Keratinocyte (primary cell): ENCODE data around the gene L3MBTL2. TPM values are rescaled to one million over a fixed set of nuclear protein-coding genes. Genes with fewer than 3 reads are reported as not detected.

Experiments
- DNase-seq: peaks from one replicate; pipeline ENCODE4 v3.0.0-alpha.2; 2011; ENCODE audit warnings: low read depth, missing footprints, low spot score
- FAIRE-seq: peaks from 2 replicates; lab custom pipeline; 2011; peaks lifted over from hg19 to GRCh38; lab: Jason Lieb, UNC
- H2AFZ ChIP-seq: 2 replicates; pipeline ENCODE4 v1.6.0; 2012; ENCODE audit warnings: low read length, control low read depth, inconsistent platforms; ENCODE audit not compliant: control insufficient read depth
- H3K27ac ChIP-seq: 2 replicates; pipeline ENCODE4 v1.5.1; 2011; ENCODE audit warnings: low read length; ENCODE audit not compliant: control insufficient read depth, insufficient read depth
- H3K27me3 ChIP-seq: 3 replicates; pipeline ENCODE4 v1.6.0; 2011; ENCODE audit warnings: low read length; ENCODE audit not compliant: control insufficient read depth, insufficient read depth; ENCODE audit errors: extremely low read depth
- H3K36me3 ChIP-seq, 2 experiments: 2 replicates in 1 of 2; 3 replicates in 1 of 2; pipeline ENCODE4 v1.5.1; 2011; ENCODE audit warnings: low read length in 2 of 2, mild to moderate bottlenecking in 1 of 2; ENCODE audit not compliant: control insufficient read depth in 2 of 2, insufficient read depth in 2 of 2; ENCODE audit errors: extremely low read depth in 1 of 2
- H3K4me1 ChIP-seq: 3 replicates; pipeline ENCODE4 v1.5.1; 2011; ENCODE audit warnings: low read length; ENCODE audit not compliant: control insufficient read depth, insufficient read depth; ENCODE audit errors: extremely low read depth
- H3K4me2 ChIP-seq: 3 replicates; pipeline ENCODE4 v1.6.0; 2011; ENCODE audit warnings: low read depth, low read length; ENCODE audit not compliant: control insufficient read depth, insufficient read depth; ENCODE audit errors: extremely low read depth
- H3K4me3 ChIP-seq, 3 experiments: fragments of 200-600 bp in 1 of 3; sonication (generic) in 1 of 3; 2 replicates in 2 of 3; 3 replicates in 1 of 3; pipeline ENCODE4 v1.5.1; 2011 to 2016; ENCODE audit warnings: low read length in 3 of 3, mild to moderate bottlenecking in 3 of 3, control low read depth in 2 of 3, inconsistent platforms in 1 of 3, low read depth in 1 of 3, mixed read lengths in 1 of 3, mixed run types in 1 of 3, moderate library complexity in 1 of 3; ENCODE audit not compliant: control insufficient read depth in 2 of 3, insufficient read depth in 2 of 3; ENCODE audit errors: extremely low read depth in 1 of 3
- H3K79me2 ChIP-seq: 2 replicates; pipeline ENCODE4 v1.6.0; 2012; ENCODE audit warnings: low read length; ENCODE audit not compliant: control insufficient read depth, insufficient read depth
- H3K9ac ChIP-seq: 3 replicates; pipeline ENCODE4 v1.6.0; 2011; ENCODE audit warnings: low read length; ENCODE audit not compliant: control insufficient read depth, insufficient read depth; ENCODE audit errors: extremely low read depth
- H3K9me1 ChIP-seq: 3 replicates; pipeline ENCODE4 v1.6.0; 2011; ENCODE audit warnings: low read length; ENCODE audit not compliant: control insufficient read depth, insufficient read depth; ENCODE audit errors: extremely low read depth
- H3K9me3 ChIP-seq: 2 replicates; pipeline ENCODE4 v1.5.1; 2012; ENCODE audit warnings: low read depth, low read length; ENCODE audit not compliant: control insufficient read depth
- H4K20me1 ChIP-seq: 3 replicates; pipeline ENCODE4 v1.6.0; 2011; ENCODE audit warnings: low read length; ENCODE audit not compliant: control insufficient read depth, insufficient read depth; ENCODE audit errors: extremely low read depth
- CTCF ChIP-seq, 3 experiments: IDR thresholded peaks in 1 of 3; conservative IDR thresholded peaks in 1 of 3; optimal IDR thresholded peaks in 1 of 3; 2 replicates in 2 of 3; 3 replicates in 1 of 3; pipeline versions ENCODE3 to v1.5.1; 2011; ENCODE audit warnings: low read length in 3 of 3, mild to moderate bottlenecking in 3 of 3, moderate library complexity in 2 of 3, control low read depth in 1 of 3, inconsistent platforms in 1 of 3; ENCODE audit not compliant: insufficient read depth in 2 of 3; ENCODE audit errors: extremely low read depth in 1 of 3
- EZH2 ChIP-seq: IDR thresholded peaks from one replicate; pipeline ENCODE4 v1.6.1; 2012; ENCODE audit warnings: inconsistent platforms, mild to moderate bottlenecking, low read length, moderate library complexity
- dilution Hi-C: fragments of 300-500 bp; cut with MboI; formaldehyde crosslinking; loops from one replicate; pipeline ENCODE4 v1.7.0; 2020; ENCODE audit warnings: low sequenced_read_pairs; ENCODE audit not compliant: extremely low pct_ligation_motif_present
- polyA plus RNA-seq, 5 experiments: library from polyadenylated mRNA; depleted of rRNA in 3 of 5; stranded (reverse) in 3 of 5; stranded (forward) in 1 of 5; unstranded in 1 of 5; fragments of >200 nt; gene quantifications; 1 replicate in 1 of 5; 2 replicates in 3 of 5; 3 replicates in 1 of 5; pipeline versions ENCODE4 v1.2.1 to v1.2.3, GENCODE V29; 2011 to 2012; ENCODE audit warnings: missing spikeins in 2 of 5, low read depth in 1 of 5, low replicate concordance in 1 of 5

The L3MBTL2 gene
- polyA plus RNA-seq, 1 donor (not counting 4 experiments of a cell fraction or from before 2014, with no cell fraction given), result 16.7 TPM

- Histone ChIP-seq H3K4me2 (no peak overlapping the region), H3K27me3 (no peaks in the 10 kb centered on the region), H3K4me1 (peaks cover 12% of the 10 kb centered on the region), H3K79me2 (no peaks in the 10 kb centered on the region), H4K20me1 (no peaks in the 10 kb centered on the region), H3K4me3 (no peak overlapping the region), H3K9me1 (no peaks in the 10 kb centered on the region), H3K9me3 (no peaks in the 10 kb centered on the region), H3K36me3 (peaks cover 17 to 29% of the 10 kb centered on the region in 2 experiments), H3K9ac (no peak overlapping the region), H2AFZ (no peak overlapping the region), H3K27ac (no peak overlapping the region)
- dilution Hi-C loops, result no loop called here
- no peak for FAIRE-seq
- no peak for TF ChIP-seq EZH2
- no peak for TF ChIP-seq CTCF (optimal IDR thresholded peaks at IDR 0.05 in 1 of 3, IDR thresholded peaks at IDR 0.05 in 1 of 3, conservative IDR thresholded peaks at IDR 0.05 in 1 of 3; ENCODE audit: extremely low read depth in 1 of 3, insufficient read depth in 2 of 3, low read length in 3 of 3)
- no peak for DNase-seq
Measured at GRCh38 chr22:41180926-41181325, 24.2 kb upstream of the L3MBTL2 start.

- H3K27ac ChIP-seq, result peak overlapping the region; percentile 52
- H3K36me3 ChIP-seq, result peaks cover 17 to 25% of the 10 kb centered on the region in 2 experiments
- TF ChIP-seq CTCF (optimal IDR thresholded peaks at IDR 0.05 in 1 of 3, IDR thresholded peaks at IDR 0.05 in 1 of 3, conservative IDR thresholded peaks at IDR 0.05 in 1 of 3; ENCODE audit: extremely low read depth in 1 of 3, insufficient read depth in 2 of 3, low read length in 3 of 3), result no peak
- no peak for TF ChIP-seq EZH2
- no peaks in the 10 kb centered on the region for H4K20me1 ChIP-seq
- no peak for DNase-seq
- no peaks in the 10 kb centered on the region for H3K9me1 ChIP-seq
- no peaks in the 10 kb centered on the region for H3K9me3 ChIP-seq
- no peak overlapping the region for H3K9ac ChIP-seq
- H3K27me3 ChIP-seq, result no peaks in the 10 kb centered on the region
- H3K4me3 ChIP-seq, result peak overlapping the region in 2 of 3 experiments; percentile 14 to 45
- FAIRE-seq, result peak; percentile 80
- peak overlapping the region; percentile 89 for H3K4me2 ChIP-seq
- peaks cover 12% of the 10 kb centered on the region for H3K4me1 ChIP-seq
- H2AFZ ChIP-seq, result no peak overlapping the region
- no peaks in the 10 kb centered on the region for H3K79me2 ChIP-seq
- dilution Hi-C loops, result no loop called here
Measured at GRCh38 chr22:41181349-41182241, 23.5 kb upstream of the L3MBTL2 start.
